Stimulated activated CD4-positive, alpha-beta T cell treated with anti-CD3 and anti-CD28 coated beads, Interleukin-12 subunit alpha, Interleukin-12 subunit beta, amount 100 ng/mL, for 48 hours (primary cell): ENCODE results near the gene ACOXL.
A peak's percentile ranks its signal among the peaks of the same experiment; 100 is the strongest.

Experiments
- DNase-seq, 3 donors: peaks; one replicate each; pipeline ENCODE4 v3.0.0-alpha.2; 2020; ENCODE audit warnings: low read depth in 2 of 3, low spot score in 1 of 3

ACOXL gene

GRCh38 chr2:111121828-111122630 lies 389.7 kb downstream of the ACOXL start:
- DNase-seq, result peak; percentile 61 to 77 (median 62)

DNA sequence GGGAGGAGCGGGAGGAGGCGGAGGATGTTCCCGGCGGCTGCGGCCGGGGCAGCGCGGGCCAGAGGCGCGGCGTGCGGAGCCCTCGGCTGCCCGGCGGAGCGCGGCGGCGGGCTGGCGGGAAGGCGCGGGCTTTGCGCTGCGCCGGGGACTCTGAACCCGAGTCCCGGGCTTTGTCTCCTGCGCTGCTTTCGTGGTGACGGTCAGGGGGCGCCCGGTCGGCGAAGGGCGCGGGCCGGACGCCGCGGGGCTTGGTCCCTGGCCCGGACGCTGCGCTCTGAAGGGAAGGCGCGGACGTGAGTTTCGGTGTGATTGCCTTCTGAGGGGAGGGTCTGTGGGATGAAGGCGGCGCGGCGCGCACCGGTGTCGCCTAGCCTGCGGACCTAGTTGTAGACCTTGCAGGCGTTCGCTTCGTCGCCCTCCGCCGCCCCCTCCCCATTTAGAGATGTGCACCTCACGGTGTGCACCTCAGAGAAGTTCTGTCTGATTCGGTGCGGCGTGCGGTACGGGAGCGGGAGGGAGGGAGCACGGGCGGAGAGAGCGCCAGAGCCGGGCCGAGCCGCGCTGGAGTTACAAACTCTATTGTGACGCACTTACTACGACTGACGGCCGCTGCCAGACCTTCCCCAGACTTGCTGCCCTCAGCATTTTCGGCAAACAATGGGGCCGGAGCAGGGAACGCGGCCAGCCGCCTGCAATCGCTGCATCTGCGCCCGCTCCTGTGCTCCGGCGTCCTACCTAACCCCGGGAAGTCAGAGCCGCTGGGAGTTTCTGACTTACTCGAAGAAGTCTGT lies 390.5 kb downstream of the ACOXL start:
- DNase-seq, result peak in 2 of 3 donors; percentile 8 to 35

DNA sequence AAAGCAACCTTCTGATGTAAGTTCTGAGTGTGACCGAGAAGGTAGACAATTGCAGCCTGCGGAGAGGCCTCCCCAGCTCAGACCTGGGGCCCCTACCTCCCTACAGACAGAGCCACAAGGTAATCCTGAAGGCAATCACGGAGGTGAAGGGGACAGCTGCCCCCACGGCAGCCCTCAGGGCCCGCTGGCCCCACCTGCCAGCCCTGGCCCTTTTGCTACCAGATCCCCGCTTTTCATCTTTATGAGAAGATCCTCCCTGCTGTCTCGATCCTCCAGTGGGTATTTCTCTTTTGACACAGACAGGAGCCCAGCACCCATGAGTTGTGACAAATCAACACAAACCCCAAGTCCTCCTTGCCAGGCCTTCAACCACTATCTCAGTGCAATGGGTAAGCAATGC lies 391.4 kb downstream of the ACOXL start:
- DNase-seq, result no peak

DNA sequence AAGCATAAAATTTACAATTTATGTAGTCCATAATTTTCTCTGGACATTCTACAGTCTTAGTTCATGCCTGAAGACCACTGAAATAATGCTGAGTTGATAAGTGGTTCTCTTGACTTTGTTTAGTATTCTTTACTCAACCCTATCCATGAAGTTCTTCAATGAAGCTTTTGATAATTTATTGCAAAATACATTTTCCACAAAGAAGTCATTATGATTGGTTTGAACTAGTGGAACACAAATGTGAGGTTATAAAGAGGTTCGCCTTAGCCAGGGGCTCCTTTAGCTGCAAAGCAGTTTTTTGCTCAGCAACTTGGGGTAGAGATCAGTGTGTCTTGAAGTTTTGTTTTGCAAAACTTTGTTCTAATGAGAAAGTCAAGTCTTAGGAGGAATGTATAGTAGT lies 394.2 kb downstream of the ACOXL start:
- DNase-seq, result no peak

GRCh38 chr2:111127351-111127750 lies 395.0 kb downstream of the ACOXL start:
- no peak for DNase-seq

DNA sequence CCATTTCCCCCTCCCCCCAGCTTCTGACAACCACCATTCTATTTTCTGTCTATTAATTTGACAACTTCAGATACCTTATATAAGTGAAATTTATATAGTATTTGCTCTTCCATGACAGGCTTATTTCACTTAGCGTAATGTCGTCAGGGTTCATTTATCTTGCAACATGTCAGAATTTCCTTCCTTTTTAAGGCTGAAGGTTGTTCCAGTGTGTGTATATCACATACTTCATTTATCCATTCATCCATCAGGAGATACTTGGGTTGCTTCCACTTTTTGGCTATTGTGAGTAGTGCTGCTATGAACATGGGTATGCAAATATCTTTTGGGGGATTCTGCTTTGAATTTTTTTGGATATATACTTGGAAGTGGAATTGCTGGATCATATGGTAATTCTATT lies 395.7 kb downstream of the ACOXL start:
- DNase-seq, result no peak

DNA sequence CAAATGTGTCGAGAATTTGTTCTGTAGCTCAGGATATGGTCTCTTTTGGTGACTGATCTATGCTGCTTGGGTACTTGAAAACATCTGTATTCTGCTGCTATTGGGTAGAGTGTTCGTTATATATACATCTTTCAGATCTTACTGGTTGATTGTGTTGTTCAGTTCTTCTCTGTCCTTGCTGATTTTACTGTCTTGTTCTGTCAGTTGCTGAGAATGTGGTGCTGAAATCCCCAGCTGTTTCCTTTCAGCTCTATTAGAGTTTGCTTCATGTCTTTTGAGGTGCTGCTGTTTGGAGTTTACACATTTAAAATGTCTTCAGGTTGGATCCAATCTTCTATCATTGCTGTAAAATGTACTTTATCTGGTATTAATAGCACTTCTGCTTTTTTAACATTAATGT lies 401.2 kb downstream of the ACOXL start:
- no peak for DNase-seq

DNA sequence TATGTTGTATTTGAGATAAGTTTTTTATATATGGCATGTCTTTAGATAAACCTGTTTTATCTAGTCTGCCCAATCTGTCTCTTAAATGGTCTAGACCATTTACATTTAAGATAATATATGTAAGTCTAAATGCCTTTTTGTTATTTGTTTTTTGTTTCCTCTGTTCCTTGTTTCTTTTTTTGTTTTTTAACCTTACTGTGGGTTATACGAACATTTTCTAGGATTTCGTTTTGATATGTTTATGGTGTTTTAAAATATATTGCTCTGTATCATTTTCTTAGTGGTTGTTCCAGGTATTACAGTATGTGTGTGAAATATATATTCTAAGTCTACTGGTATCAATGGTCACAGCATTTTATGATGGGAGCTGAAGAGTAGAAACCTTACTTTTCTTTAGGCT lies 401.7 kb downstream of the ACOXL start:
- no peak for DNase-seq

DNA sequence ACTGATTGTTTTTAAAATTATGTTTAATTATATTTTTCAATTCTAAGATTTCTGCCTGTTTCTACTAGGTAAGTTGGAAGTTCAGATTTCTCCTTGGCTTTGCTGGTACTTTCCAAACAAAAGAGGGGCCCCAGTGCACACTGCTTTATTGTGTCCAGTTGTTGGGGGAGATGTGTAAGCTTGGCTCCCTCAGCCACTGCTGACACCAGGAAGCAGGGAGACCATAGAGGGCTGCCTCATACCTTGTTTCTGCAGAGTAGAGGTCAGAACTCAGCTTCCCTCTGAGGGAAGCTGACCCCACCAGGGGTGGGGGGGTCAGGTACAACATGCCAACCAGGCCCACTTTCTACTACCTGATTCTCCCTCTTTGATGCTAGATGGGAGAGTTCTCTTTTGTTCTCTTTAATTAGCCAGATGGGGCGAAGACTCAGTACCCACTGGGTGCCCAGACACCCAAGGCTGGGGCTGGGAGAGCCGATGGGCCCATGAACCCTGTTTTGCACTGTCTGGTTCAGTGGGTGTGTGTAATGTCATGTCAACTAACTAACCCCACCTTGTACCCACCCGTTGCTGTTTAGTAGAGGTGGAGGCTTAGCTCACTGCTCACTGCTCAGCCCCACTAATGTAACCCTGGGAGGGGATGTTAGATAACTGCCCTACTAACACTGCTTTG lies 403.0 kb downstream of the ACOXL start:
- DNase-seq, result no peak

- no peak for DNase-seq
Measured at GRCh38 chr2:111135910-111136297, 403.5 kb downstream of the ACOXL start.

DNA sequence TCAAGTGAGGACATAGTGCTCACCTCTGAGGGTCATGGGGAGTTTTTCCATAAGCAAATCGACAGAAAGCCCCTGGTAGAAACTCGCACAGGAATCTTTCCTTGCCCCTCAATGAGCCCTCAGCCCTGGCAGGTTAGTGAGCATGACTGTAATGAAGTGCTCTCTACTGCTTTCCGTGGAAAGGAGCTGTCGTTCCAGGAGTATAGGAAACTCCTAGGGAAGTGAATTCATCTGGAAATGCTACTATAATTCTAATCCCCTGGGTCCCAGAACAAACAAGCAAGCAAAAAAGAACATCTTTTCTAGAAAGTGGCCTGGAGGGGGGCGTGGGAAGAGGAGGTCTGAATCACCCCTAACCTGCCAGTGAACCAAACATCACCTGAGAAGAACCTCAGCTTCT lies 406.5 kb downstream of the ACOXL start:
- DNase-seq, result no peak

DNA sequence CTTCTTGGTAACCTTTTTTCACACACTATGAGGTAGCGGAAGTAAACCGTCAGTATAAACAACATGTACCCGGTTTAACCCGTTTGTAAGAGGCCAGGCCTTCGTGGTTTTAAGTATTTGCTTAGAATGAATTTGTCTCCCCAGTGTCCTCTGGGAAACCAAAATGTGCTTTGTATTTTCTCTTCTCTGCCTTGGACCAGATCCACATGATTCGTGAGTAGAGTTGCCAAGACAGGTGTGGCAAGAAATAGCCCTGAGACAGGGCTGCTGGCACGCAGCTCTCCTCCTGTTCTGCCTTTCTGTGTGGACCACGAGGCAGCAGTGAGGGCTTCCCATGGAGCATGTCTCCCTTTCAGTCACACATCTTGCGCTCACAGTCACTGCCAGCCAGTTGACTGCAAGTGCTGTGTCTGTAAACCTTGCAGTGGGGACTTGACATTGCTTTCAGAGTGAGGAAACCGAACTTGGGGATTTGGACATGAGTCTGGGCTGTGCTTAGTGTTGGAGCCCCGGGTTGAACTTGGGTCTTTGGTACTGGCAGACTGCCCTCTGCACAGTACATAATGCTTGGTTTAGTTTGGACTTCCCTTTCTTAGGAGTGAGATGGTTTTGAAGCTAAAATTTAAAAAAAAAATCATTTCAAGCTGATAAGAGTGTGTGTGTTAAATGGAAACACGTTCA lies 407.4 kb downstream of the ACOXL start:
- no peak for DNase-seq

- DNase-seq, result no peak
Measured at GRCh38 chr2:111140815-111141214, 408.4 kb downstream of the ACOXL start.

GRCh38 chr2:111142101-111142500 lies 409.7 kb downstream of the ACOXL start:
- DNase-seq, result no peak

- DNase-seq, result no peak
Measured at GRCh38 chr2:111143107-111143842, 410.9 kb downstream of the ACOXL start.

DNA sequence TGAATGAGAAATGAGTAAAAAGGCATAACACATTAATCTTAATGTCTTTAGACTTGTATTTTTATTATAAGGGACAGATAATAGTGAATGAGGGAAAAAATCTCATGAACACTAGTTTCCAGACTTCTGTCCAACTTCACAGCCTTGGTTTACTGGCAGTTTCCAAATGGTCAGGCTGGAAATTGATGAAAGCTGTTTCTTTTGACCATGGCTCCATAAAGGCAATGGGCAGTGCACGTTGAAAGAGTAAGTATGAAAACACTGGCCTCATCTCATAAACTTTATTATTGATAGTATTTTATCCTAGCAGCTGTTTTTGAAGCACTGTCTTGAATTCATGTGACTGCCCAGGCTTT lies 411.4 kb downstream of the ACOXL start:
- DNase-seq, result no peak

GRCh38 chr2:111145103-111145760 lies 412.9 kb downstream of the ACOXL start:
- DNase-seq, result no peak

GRCh38 chr2:111145951-111146350 lies 413.6 kb downstream of the ACOXL start:
- no peak for DNase-seq

- DNase-seq, result no peak
Measured at GRCh38 chr2:111148225-111148873, 416.0 kb downstream of the ACOXL start.

DNA sequence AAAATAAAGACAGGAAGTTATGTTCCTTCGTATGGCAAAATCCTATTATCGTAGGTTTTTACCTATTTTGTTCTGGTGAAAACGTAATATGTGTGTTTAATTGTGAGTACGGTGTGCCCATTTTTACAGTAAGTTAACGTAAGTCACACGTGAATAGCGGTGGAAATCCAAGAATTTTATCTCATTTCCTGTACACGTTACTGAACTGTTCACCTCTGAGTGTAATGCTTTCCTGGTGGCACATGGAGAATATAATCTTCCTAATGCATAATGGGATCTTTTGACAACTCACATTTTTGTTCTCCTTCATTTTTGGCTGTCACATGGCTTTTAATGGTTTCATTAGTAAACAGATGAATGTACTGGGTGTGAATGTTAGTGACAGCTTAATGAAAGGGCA lies 416.6 kb downstream of the ACOXL start:
- DNase-seq, result no peak
